ENCODE data around the gene PARVG.

GRCh38 chr22:44144046-44144569 lies 36.6 kb upstream of the PARVG start:
- TF ChIP-seq EZH2 (IDR thresholded peaks at IDR 0.05; ENCODE audit: low read length) (no peak), CTCF (optimal IDR thresholded peaks at IDR 0.05 in 1 of 3, IDR thresholded peaks at IDR 0.05 in 1 of 3, conservative IDR thresholded peaks at IDR 0.05 in 1 of 3; ENCODE audit: extremely low read depth in 1 of 3, insufficient read depth in 2 of 3, low read length in 3 of 3) (no peak)

All from keratinocyte (primary cell).